ENCODE data around the gene SLPI. TPM values are rescaled to one million over a fixed set of nuclear protein-coding genes. Genes with fewer than 3 reads are reported as not detected.

Gene SLPI
- total RNA-seq, 1 experiment from 2014 or later, result not detected

- no peak for DNase-seq (ENCODE audit: low read depth)
Observed at GRCh38 chr20:45218636-45219035, 35.7 kb downstream of the SLPI start.

GRCh38 chr20:45218124-45218523 lies 36.2 kb downstream of the SLPI start:
- DNase-seq (ENCODE audit: low read depth), result no peak

GRCh38 chr20:45212836-45213235 lies 41.5 kb downstream of the SLPI start:
- no peak for DNase-seq (ENCODE audit: low read depth)

DNA sequence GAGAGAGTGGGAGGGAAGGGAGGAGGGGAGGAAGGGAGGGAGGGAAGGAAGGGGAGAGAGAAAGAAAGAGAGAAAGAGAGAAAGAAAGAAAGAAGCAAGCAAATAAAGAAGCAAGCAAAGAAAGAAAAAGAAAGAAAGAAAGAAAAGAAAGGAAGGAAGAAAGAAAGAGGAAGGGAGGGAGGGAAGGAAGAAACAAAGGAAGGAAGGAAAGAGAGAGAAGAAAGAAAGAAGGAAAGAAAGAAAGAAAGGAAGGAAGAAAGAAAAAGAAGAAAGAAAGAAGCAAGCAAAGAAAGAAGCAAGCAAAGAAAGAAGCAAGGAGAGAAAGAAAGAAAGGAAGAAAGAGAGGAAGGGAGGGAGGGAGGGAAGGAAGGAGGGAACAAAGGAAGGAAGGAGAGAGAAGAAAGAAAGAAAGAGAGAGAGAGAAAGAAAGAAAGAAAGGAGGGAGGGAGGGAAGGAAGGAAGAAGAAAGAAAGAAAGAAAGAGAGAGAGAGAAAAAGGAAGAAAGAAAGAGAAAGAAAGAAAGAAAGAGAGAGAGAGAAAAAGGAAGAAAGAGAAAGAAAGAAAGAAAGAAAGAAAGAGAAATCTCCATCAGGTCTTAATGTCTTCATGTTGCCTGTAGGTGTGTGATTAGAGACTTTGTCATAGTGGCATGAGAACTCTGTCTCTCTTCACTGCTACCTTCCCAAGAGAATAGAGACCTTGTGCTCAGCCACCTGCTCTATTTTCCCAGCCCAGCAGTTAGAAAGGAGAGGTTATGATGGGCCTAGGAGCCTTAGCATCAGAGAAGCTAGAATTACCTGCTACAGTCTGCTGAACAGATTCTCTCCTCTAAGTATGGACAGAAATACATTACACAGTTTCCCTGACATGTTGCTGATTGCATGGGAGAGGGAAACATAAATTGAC lies 42.5 kb downstream of the SLPI start:
- no peak for DNase-seq (ENCODE audit: low read depth)

GRCh38 chr20:45209924-45210323 lies 44.4 kb downstream of the SLPI start:
- DNase-seq (ENCODE audit: low read depth), result no peak

- no peak for DNase-seq (ENCODE audit: low read depth)
Observed at GRCh38 chr20:45206725-45207124, 47.6 kb downstream of the SLPI start, which contains the start of gene SEMG1. Gene SEMG1, plus strand, starts transcription at chr20:45207033. Its CDS starts 21 bp downstream, at chr20:45207054.

Other genes with a start within 250 kb of the SLPI start
- gene KCNS1, start 153.4 kb downstream of the SLPI start, total RNA-seq (2014; rRNA removed; shearing (Covaris generic)), result not detected in 2 replicates
- gene WFDC5, start 139.4 kb downstream of the SLPI start, total RNA-seq (2014; rRNA removed; shearing (Covaris generic)), result not detected in 2 replicates
- gene WFDC12, start 130.1 kb downstream of the SLPI start, total RNA-seq (2014; rRNA removed; shearing (Covaris generic)), result not detected in 2 replicates
- gene PI3, start 79.7 kb downstream of the SLPI start, total RNA-seq (2014; rRNA removed; shearing (Covaris generic)), result not detected in 2 replicates
- not detected in 2 replicates for gene SEMG1, start 47.5 kb downstream of the SLPI start, total RNA-seq (2014; rRNA removed; shearing (Covaris generic))
- not detected in 2 replicates for gene SEMG2, start 33.2 kb downstream of the SLPI start, total RNA-seq (2014; rRNA removed; shearing (Covaris generic))
- not detected in 2 replicates for gene RBPJL, start 52.3 kb upstream of the SLPI start, total RNA-seq (2014; rRNA removed; shearing (Covaris generic))
- 0.10 TPM in 1 of 2 replicates, not detected in the other for gene MATN4, start 53.7 kb upstream of the SLPI start, total RNA-seq (2014; rRNA removed; shearing (Covaris generic))
- 47.8 and 53.4 TPM in 2 replicates for gene SDC4, start 93.9 kb upstream of the SLPI start, total RNA-seq (2014; rRNA removed; shearing (Covaris generic))
- gene SYS1, start 108.6 kb upstream of the SLPI start, total RNA-seq (2014; rRNA removed; shearing (Covaris generic)), result 16.2 and 28.9 TPM in 2 replicates
- not detected in 2 replicates for gene TP53TG5, start 123.8 kb upstream of the SLPI start, total RNA-seq (2014; rRNA removed; shearing (Covaris generic))
- 10.1 and 16.8 TPM in 2 replicates for gene DBNDD2, start 153.7 kb upstream of the SLPI start, total RNA-seq (2014; rRNA removed; shearing (Covaris generic))
- gene PIGT, start 161.6 kb upstream of the SLPI start, total RNA-seq (2014; rRNA removed; shearing (Covaris generic)), result 88.5 and 139 TPM in 2 replicates
- not detected in 2 replicates for gene WFDC2, start 215.2 kb upstream of the SLPI start, total RNA-seq (2014; rRNA removed; shearing (Covaris generic))

Measured in HT1080 (cell line).